Gastroesophageal sphincter (tissue), 4 donors: Measurements from ENCODE around the gene WWTR1. TPM values are rescaled to one million over a fixed set of nuclear protein-coding genes. Genes with fewer than 3 reads are reported as not detected.
A peak's percentile ranks its signal among the peaks of the same experiment; 100 is the strongest.

Experiments
- ATAC-seq: fragments of 150-250 bp; one replicate; pipeline ENCODE4 v1.9.1; 2016; ENCODE audit warnings: mild to moderate bottlenecking, moderate library complexity
- H3K27ac ChIP-seq, 4 donors: fragments of 200-600 bp; sonication (generic) in 3 of 4; 1 replicate in 3 of 4; 2 replicates in 1 of 4; pipeline ENCODE4 v1.5.1; 2016 to 2019
- H3K27me3 ChIP-seq: fragments of 200-600 bp; sonication (generic); one replicate; pipeline ENCODE4 v1.5.1; 2019
- H3K36me3 ChIP-seq, 2 donors: fragments of 200-600 bp; sonication (generic); one replicate each; pipeline ENCODE4 v1.5.1; 2019; ENCODE audit warnings: control low read depth in 1 of 2
- H3K4me1 ChIP-seq, 3 donors: fragments of 200-600 bp; sonication (generic); 1 replicate in 2 of 3; 2 replicates in 1 of 3; pipeline ENCODE4 v1.5.1; 2016 to 2019; ENCODE audit warnings: control low read depth in 2 of 3
- H3K4me3 ChIP-seq, 2 donors: fragments of 200-600 bp; sonication (generic); one replicate each; pipeline ENCODE4 v1.5.1; 2019; ENCODE audit warnings: mild to moderate bottlenecking in 1 of 2, moderate library complexity in 1 of 2
- H3K9me3 ChIP-seq, 3 donors: fragments of 200-600 bp; sonication (generic); one replicate each; pipeline ENCODE4 v1.5.1; 2017 to 2019; ENCODE audit warnings: control low read depth in 2 of 3
- EP300 ChIP-seq: sonication (generic); formaldehyde crosslinking; IDR thresholded peaks from one replicate; pipeline ENCODE4 v1.6.1; 2017; ENCODE audit warnings: antibody characterized with exemption, mild to moderate bottlenecking
- POLR2A ChIP-seq, 2 donors: fragments of 450-650 bp; IDR thresholded peaks; one replicate each; pipeline ENCODE4 v1.6.1; 2017; ENCODE audit warnings: antibody characterized with exemption in 2 of 2, mild to moderate bottlenecking in 2 of 2, moderate library complexity in 1 of 2
- POLR2AphosphoS5 ChIP-seq: sonication (generic); formaldehyde crosslinking; IDR thresholded peaks from one replicate; pipeline ENCODE4 v1.6.1; 2017; ENCODE audit warnings: antibody characterized with exemption
- WGBS, 2 donors: methylation state at CpG; one replicate each; pipeline ENCODE4 v1.1.5; 2018; ENCODE audit warnings: low coverage in 1 of 2; 5-methylcytosine and 5-hydroxymethylcytosine counted together
- total RNA-seq, 4 donors: library from RNA; depleted of rRNA; stranded (reverse); fragments of >200 nt; gene quantifications; one replicate each; pipeline ENCODE4 v1.1.0, GENCODE V29; 2016
- TF ChIP-seq, protein P1 (sequence below), 4 experiments: fragments of 200-600 bp in 2 of 4; fragments of 450-650 bp in 2 of 4; sonication (generic) in 1 of 4; IDR thresholded peaks; one replicate each; pipeline ENCODE4 v1.5.1; 2017 to 2019; ENCODE audit warnings: antibody characterized with exemption in 4 of 4, mild to moderate bottlenecking in 2 of 4, moderate library complexity in 2 of 4

WWTR1 gene
- total RNA-seq, 4 donors from 2014 or later: 239 to 482 (median 321) TPM

GRCh38 chr3:149501524-149501923 lies 156.3 kb downstream of the WWTR1 start:
- TF ChIP-seq EP300 (no peak), POLR2AphosphoS5 (no peak), POLR2A (IDR thresholded peaks at IDR 0.05) (no peak)
- TF ChIP-seq, protein P1, sequence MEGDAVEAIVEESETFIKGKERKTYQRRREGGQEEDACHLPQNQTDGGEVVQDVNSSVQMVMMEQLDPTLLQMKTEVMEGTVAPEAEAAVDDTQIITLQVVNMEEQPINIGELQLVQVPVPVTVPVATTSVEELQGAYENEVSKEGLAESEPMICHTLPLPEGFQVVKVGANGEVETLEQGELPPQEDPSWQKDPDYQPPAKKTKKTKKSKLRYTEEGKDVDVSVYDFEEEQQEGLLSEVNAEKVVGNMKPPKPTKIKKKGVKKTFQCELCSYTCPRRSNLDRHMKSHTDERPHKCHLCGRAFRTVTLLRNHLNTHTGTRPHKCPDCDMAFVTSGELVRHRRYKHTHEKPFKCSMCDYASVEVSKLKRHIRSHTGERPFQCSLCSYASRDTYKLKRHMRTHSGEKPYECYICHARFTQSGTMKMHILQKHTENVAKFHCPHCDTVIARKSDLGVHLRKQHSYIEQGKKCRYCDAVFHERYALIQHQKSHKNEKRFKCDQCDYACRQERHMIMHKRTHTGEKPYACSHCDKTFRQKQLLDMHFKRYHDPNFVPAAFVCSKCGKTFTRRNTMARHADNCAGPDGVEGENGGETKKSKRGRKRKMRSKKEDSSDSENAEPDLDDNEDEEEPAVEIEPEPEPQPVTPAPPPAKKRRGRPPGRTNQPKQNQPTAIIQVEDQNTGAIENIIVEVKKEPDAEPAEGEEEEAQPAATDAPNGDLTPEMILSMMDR (IDR thresholded peaks at IDR 0.05): no peak
- Histone ChIP-seq H3K4me1 (no peaks in the 10 kb centered on the region), H3K4me3 (no peak overlapping the region), H3K27ac (no peak overlapping the region), H3K36me3 (no peaks in the 10 kb centered on the region), H3K27me3 (no peaks in the 10 kb centered on the region), H3K9me3 (no peaks in the 10 kb centered on the region)
- ATAC-seq: peak; percentile 46
- 71 to 92% methylated on average over 1 of the region's 1 CpG for whole genome bisulfite sequencing, 2 donors

- WGBS, 2 donors: 55 to 67% methylated on average over 1 to 4 of the region's 4 CpGs
- TF ChIP-seq, protein P1 (IDR thresholded peaks at IDR 0.05): no peak
- TF ChIP-seq EP300 (no peak), POLR2A (IDR thresholded peaks at IDR 0.05) (no peak), POLR2AphosphoS5 (no peak)
- Histone ChIP-seq H3K27me3 (no peaks in the 10 kb centered on the region), H3K4me3 (no peak overlapping the region), H3K9me3 (no peaks in the 10 kb centered on the region), H3K36me3 (no peaks in the 10 kb centered on the region), H3K4me1 (peaks cover 0 to 8% (median 0%) of the 10 kb centered on the region in 3 donors), H3K27ac (no peak overlapping the region)
- ATAC-seq: no peak
Observed at GRCh38 chr3:149497966-149498670, 159.7 kb downstream of the WWTR1 start.

GRCh38 chr3:149496891-149497290 lies 160.9 kb downstream of the WWTR1 start:
- no peak for TF ChIP-seq EP300
- TF ChIP-seq, protein P1 (IDR thresholded peaks at IDR 0.05): no peak
- TF ChIP-seq POLR2AphosphoS5: no peak
- TF ChIP-seq POLR2A (IDR thresholded peaks at IDR 0.05): no peak
- no peak overlapping the region for H3K27ac ChIP-seq
- no peaks in the 10 kb centered on the region for H3K27me3 ChIP-seq
- H3K4me3 ChIP-seq: no peak overlapping the region
- H3K36me3 ChIP-seq: no peaks in the 10 kb centered on the region
- H3K4me1 ChIP-seq: peaks cover 0 to 8% (median 0%) of the 10 kb centered on the region in 3 donors
- 87 to 88% methylated on average over 4 of the region's 4 CpGs for whole genome bisulfite sequencing, 2 donors
- no peak for ATAC-seq
- H3K9me3 ChIP-seq: no peaks in the 10 kb centered on the region

GRCh38 chr3:149495581-149496125 lies 162.2 kb downstream of the WWTR1 start:
- Histone ChIP-seq H3K9me3 (no peaks in the 10 kb centered on the region), H3K4me3 (no peak overlapping the region), H3K27ac (no peak overlapping the region), H3K36me3 (no peaks in the 10 kb centered on the region), H3K27me3 (no peaks in the 10 kb centered on the region), H3K4me1 (peaks cover 0 to 8% (median 0%) of the 10 kb centered on the region in 3 donors)
- TF ChIP-seq POLR2A (IDR thresholded peaks at IDR 0.05) (no peak), POLR2AphosphoS5 (no peak), EP300 (no peak)
- TF ChIP-seq, protein P1 (IDR thresholded peaks at IDR 0.05): no peak
- no peak for ATAC-seq
- WGBS, 2 donors: 81 to 92% methylated on average over 2 to 5 of the region's 6 CpGs
